Mesenchymal stem cell (in vitro differentiated cells and primary cell): ENCODE data around the gene SHISA8.

Experiments used
- DNase-seq: peaks from one replicate; pipeline ENCODE4 v3.0.0-alpha.2; 2013
- H2AFZ ChIP-seq: one replicate; pipeline ENCODE4 v1.6.1; 2013; ENCODE audit warnings: low read depth, mild to moderate bottlenecking, control low read depth, inconsistent platforms, low read length, moderate library complexity
- H2AK5ac ChIP-seq: 2 replicates; pipeline ENCODE4 v1.6.1; 2013; ENCODE audit warnings: low read length, moderate library complexity, mild to moderate bottlenecking, inconsistent platforms; ENCODE audit not compliant: severe bottlenecking
- H2BK120ac ChIP-seq: one replicate; pipeline ENCODE4 v1.6.1; 2013; ENCODE audit warnings: low read depth, mild to moderate bottlenecking, inconsistent platforms, low read length, moderate library complexity
- H2BK12ac ChIP-seq, 2 experiments: one replicate each; pipeline ENCODE4 v1.6.1; 2013; ENCODE audit warnings: inconsistent platforms in 2 of 2, low read length in 2 of 2, mild to moderate bottlenecking in 2 of 2, moderate library complexity in 2 of 2, control low read depth in 1 of 2
- H2BK15ac ChIP-seq: one replicate; pipeline ENCODE4 v1.6.1; 2013; ENCODE audit warnings: mild to moderate bottlenecking, low read depth, inconsistent platforms; ENCODE audit not compliant: poor library complexity, severe bottlenecking
- H2BK5ac ChIP-seq: 2 replicates; pipeline ENCODE4 v1.6.1; 2013; ENCODE audit warnings: low read depth, mild to moderate bottlenecking, low read length, control low read depth, inconsistent platforms; ENCODE audit not compliant: poor library complexity, severe bottlenecking
- H3K14ac ChIP-seq, 2 experiments: one replicate each; pipeline ENCODE4 v1.6.1; 2013; ENCODE audit warnings: inconsistent platforms in 2 of 2, low read length in 2 of 2, control low read depth in 1 of 2, mild to moderate bottlenecking in 1 of 2, moderate library complexity in 1 of 2
- H3K18ac ChIP-seq, 2 experiments: one replicate each; pipeline ENCODE4 v1.6.1; 2013; ENCODE audit warnings: inconsistent platforms in 2 of 2, low read length in 2 of 2, control low read depth in 1 of 2, low read depth in 1 of 2, mild to moderate bottlenecking in 1 of 2
- H3K23ac ChIP-seq, 2 experiments: one replicate each; pipeline ENCODE4 v1.6.1; 2013; ENCODE audit warnings: inconsistent platforms in 2 of 2, low read length in 2 of 2, mild to moderate bottlenecking in 2 of 2, moderate library complexity in 2 of 2, control low read depth in 1 of 2
- H3K27ac ChIP-seq: 2 replicates; pipeline ENCODE4 v1.5.1; 2013; ENCODE audit warnings: mild to moderate bottlenecking, moderate library complexity, low read length, control low read depth, inconsistent platforms; ENCODE audit not compliant: poor library complexity, severe bottlenecking
- H3K27me3 ChIP-seq, 2 experiments: 2 replicates each; pipeline versions ENCODE4 v1.6.1 to v1.7.0; 2013; ENCODE audit warnings: low read length in 2 of 2, mild to moderate bottlenecking in 2 of 2, moderate library complexity in 2 of 2, control low read depth in 1 of 2, inconsistent platforms in 1 of 2; ENCODE audit not compliant: control insufficient read depth in 1 of 2, insufficient read depth in 1 of 2
- H3K36me3 ChIP-seq, 2 experiments: 2 replicates each; pipeline versions ENCODE4 v1.6.1 to v1.7.0; 2013; ENCODE audit warnings: low read length in 2 of 2, control low read depth in 1 of 2, inconsistent platforms in 1 of 2, low read depth in 1 of 2, mild to moderate bottlenecking in 1 of 2; ENCODE audit not compliant: insufficient read depth in 2 of 2, control insufficient read depth in 1 of 2
- H3K4ac ChIP-seq, 2 experiments: one replicate each; pipeline ENCODE4 v1.6.1; 2013; ENCODE audit warnings: inconsistent platforms in 2 of 2, low read length in 2 of 2, mild to moderate bottlenecking in 2 of 2, moderate library complexity in 2 of 2, control low read depth in 1 of 2, low read depth in 1 of 2
- H3K4me1 ChIP-seq: 2 replicates; pipeline ENCODE4 v1.6.1; 2013; ENCODE audit warnings: low read depth, low read length, control low read depth; ENCODE audit not compliant: control insufficient read depth, insufficient read depth
- H3K4me2 ChIP-seq: 2 replicates; pipeline ENCODE4 v1.6.1; 2013; ENCODE audit warnings: low read length, mild to moderate bottlenecking, inconsistent platforms; ENCODE audit not compliant: poor library complexity, severe bottlenecking
- H3K4me3 ChIP-seq, 2 experiments: 2 replicates each; pipeline versions ENCODE4 v1.5.1 to v1.7.0; 2013; ENCODE audit warnings: low read length in 2 of 2, mild to moderate bottlenecking in 2 of 2, control low read depth in 1 of 2, low read depth in 1 of 2; ENCODE audit not compliant: insufficient read depth in 1 of 2
- H3K79me1 ChIP-seq: replicated peaks from 2 replicates; pipeline ENCODE4 v1.6.1; 2013; ENCODE audit warnings: mild to moderate bottlenecking, control low read depth, low read length, inconsistent platforms; ENCODE audit not compliant: poor library complexity, severe bottlenecking
- H3K9ac ChIP-seq: 2 replicates; pipeline ENCODE4 v1.7.0; 2013; ENCODE audit warnings: mild to moderate bottlenecking, low read length, moderate library complexity
- H3K9me3 ChIP-seq: 2 replicates; pipeline ENCODE4 v1.7.0; 2013; ENCODE audit warnings: mild to moderate bottlenecking, low read length; ENCODE audit not compliant: control insufficient read depth
- H4K8ac ChIP-seq: one replicate; pipeline ENCODE4 v1.6.1; 2013; ENCODE audit warnings: inconsistent platforms, mild to moderate bottlenecking, low read length, moderate library complexity
- H4K91ac ChIP-seq: one replicate; pipeline ENCODE4 v1.6.1; 2013; ENCODE audit warnings: mild to moderate bottlenecking, low read length, inconsistent platforms
- WGBS: methylation state at CpG from one replicate; pipeline ENCODE4 v1.1.7; 2013; ENCODE audit warnings: mixed read lengths; 5-methylcytosine and 5-hydroxymethylcytosine counted together

Gene SHISA8

GRCh38 chr22:41908411-41909309 is 6.2 kb downstream of the SHISA8 start:
- no peak overlapping the region for H3K23ac ChIP-seq
- no peak for DNase-seq
- no peak overlapping the region for H2AFZ ChIP-seq
- peaks cover 37 to 45% of the 10 kb centered on the region in 2 experiments for H3K36me3 ChIP-seq
- H3K4me2 ChIP-seq, result no peak overlapping the region
- H3K4me1 ChIP-seq, result peaks cover 32% of the 10 kb centered on the region
- peaks cover 2% of the 10 kb centered on the region for H3K79me1 ChIP-seq
- peak overlapping the region; percentile 9 for H2BK15ac ChIP-seq
- H2BK12ac ChIP-seq, result no peak overlapping the region
- no peaks in the 10 kb centered on the region for H3K9me3 ChIP-seq
- H3K14ac ChIP-seq, result no peak overlapping the region
- no peak overlapping the region for H4K91ac ChIP-seq
- no peak overlapping the region for H2AK5ac ChIP-seq
- 89% methylated on average over 14 of the region's 14 CpGs for WGBS
- no peak overlapping the region for H2BK120ac ChIP-seq
- H4K8ac ChIP-seq, result no peak overlapping the region
- H2BK5ac ChIP-seq, result no peak overlapping the region
- no peak overlapping the region for H3K9ac ChIP-seq
- no peak overlapping the region for H3K27ac ChIP-seq
- no peak overlapping the region for H3K18ac ChIP-seq
- H3K4me3 ChIP-seq, result no peak overlapping the region
- peaks cover 30 to 37% of the 10 kb centered on the region in 2 experiments for H3K27me3 ChIP-seq
- no peak overlapping the region for H3K4ac ChIP-seq

DNA sequence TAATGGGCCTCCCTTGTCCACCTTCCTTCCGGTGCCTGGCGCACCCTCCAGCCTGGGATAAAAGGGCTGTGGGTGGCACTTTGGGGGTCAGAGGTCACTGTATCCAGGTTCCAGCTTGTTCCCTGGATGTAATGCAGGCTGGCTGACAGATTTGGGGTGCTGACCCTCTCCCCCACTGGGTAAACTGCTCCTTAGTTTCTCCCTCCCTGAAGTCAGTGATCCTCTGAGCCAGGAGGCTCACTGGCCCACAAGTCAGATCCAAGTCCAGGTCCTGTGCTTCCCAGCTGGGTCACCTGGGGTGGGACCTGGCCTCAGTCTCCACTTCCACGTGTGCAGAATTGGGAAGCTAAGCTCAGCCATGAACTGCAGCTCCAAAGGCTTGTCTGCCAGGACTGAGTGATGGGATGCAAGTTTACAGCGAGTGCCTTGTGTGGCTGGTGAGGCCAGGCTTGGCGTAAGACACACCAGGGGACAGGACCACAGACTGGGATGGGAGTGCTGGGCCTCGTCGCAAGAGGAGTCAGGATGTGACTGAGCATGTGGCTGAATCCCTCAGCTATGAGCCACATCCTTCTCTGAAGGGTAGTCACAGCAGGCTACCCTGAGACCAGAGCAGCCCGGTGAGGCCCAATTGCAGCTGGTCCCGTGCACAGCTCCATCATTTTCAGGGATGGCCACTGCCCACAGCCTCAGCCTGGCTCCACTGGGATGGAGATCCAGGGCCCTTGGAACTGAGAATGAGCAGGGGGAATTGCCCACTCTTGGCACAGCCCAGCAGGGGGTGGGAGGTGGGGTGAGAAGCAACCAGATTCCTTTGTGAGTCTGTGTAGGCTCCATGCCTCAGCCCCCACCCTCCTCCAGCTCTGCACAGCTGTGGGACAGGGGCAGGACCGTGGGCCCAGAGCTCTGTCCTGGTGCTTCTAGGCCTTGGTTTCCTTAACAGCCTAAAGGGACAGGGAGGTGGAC is 7.2 kb downstream of the SHISA8 start:
- Histone ChIP-seq H3K79me1 (peaks cover 2% of the 10 kb centered on the region), H3K4me3 (no peak overlapping the region), H3K27ac (no peak overlapping the region), H3K4me1 (peaks cover 38% of the 10 kb centered on the region), H4K91ac (no peak overlapping the region), H3K18ac (no peak overlapping the region), H3K9ac (no peak overlapping the region), H2BK120ac (no peak overlapping the region), H3K4me2 (no peak overlapping the region), H2BK12ac (no peak overlapping the region), H3K9me3 (no peaks in the 10 kb centered on the region), H2AFZ (no peak overlapping the region), H3K14ac (no peak overlapping the region), H2AK5ac (no peak overlapping the region), H4K8ac (no peak overlapping the region), H3K27me3 (peaks cover 21 to 29% of the 10 kb centered on the region in 2 experiments), H3K4ac (no peak overlapping the region), H2BK15ac (no peak overlapping the region), H3K36me3 (peaks cover 47 to 54% of the 10 kb centered on the region in 2 experiments), H3K23ac (no peak overlapping the region), H2BK5ac (no peak overlapping the region)
- 80% methylated on average over 10 of the region's 10 CpGs for WGBS
- no peak for DNase-seq

DNA sequence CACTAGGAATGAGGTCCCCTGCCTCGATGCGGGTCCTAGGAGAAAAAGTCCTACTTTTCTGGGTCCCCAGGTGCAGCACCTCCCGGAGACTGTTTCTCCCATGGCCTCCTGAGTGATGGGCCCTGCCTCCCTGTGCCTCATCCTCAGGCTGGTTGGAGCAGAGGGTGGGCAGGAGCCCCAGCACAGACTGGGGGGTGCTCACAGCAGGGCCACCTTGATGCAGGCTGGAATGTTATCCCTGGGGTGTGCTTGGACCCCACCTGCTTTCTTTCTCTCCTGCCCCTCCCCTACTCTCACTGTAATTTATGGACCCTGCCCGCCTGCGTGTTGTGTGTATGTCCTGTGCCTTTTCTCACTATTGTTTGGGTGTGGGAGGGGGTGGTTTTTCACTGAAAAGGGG is 8.1 kb downstream of the SHISA8 start:
- no peak overlapping the region for H4K91ac ChIP-seq
- H3K4me3 ChIP-seq, result no peak overlapping the region
- peaks cover 12 to 20% of the 10 kb centered on the region in 2 experiments for H3K27me3 ChIP-seq
- H3K18ac ChIP-seq, result no peak overlapping the region
- H3K79me1 ChIP-seq, result peaks cover 2% of the 10 kb centered on the region
- no peak overlapping the region for H2AFZ ChIP-seq
- peaks cover 40% of the 10 kb centered on the region for H3K4me1 ChIP-seq
- no peak for DNase-seq
- H4K8ac ChIP-seq, result no peak overlapping the region
- H2BK12ac ChIP-seq, result no peak overlapping the region
- no peaks in the 10 kb centered on the region for H3K9me3 ChIP-seq
- no peak overlapping the region for H3K4ac ChIP-seq
- no peak overlapping the region for H2BK5ac ChIP-seq
- H3K9ac ChIP-seq, result no peak overlapping the region
- no peak overlapping the region for H2AK5ac ChIP-seq
- H2BK15ac ChIP-seq, result no peak overlapping the region
- 98% methylated on average over 3 of the region's 5 CpGs for WGBS
- no peak overlapping the region for H3K4me2 ChIP-seq
- peaks cover 55 to 63% of the 10 kb centered on the region in 2 experiments for H3K36me3 ChIP-seq
- H3K27ac ChIP-seq, result no peak overlapping the region
- no peak overlapping the region for H3K14ac ChIP-seq
- H2BK120ac ChIP-seq, result no peak overlapping the region
- no peak overlapping the region for H3K23ac ChIP-seq
